LHCN-M2 (cell line): ENCODE data around the gene LRMDA. TPM values are rescaled to one million over a fixed set of nuclear protein-coding genes. Genes with fewer than 3 reads are reported as not detected.

Experiments used
- DNase-seq: peaks from one replicate; pipeline ENCODE4 v3.0.0-alpha.2; 2012; ENCODE audit warnings: low read depth
- total RNA-seq: library from RNA; depleted of rRNA; stranded (reverse); fragments of >200 nt; gene quantifications from 2 replicates; pipeline ENCODE4 v1.2.3, GENCODE V29; 2014

Gene LRMDA
- total RNA-seq, 1 experiment from 2014 or later: not detected

DNA sequence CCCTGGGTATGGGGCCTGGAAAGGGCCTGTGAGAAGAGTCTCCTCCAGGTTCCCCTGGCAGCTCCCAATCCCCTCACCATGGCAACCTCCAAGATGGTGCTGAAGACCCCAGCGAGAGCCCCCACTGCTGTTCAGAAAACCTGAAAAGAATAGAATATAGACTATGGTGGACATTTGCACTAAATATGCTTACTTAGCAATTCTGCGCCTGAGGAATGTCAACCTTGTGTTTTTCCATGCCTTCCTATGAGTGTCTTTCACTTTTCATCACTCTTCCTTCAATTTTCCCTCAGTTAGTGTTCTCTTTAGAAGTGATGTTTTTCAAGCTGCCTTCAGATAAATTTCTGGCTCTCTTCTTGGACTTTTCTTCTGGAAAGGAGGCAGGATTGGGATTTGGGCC lies 589.2 kb downstream of the LRMDA start:
- DNase-seq: no peak

DNA sequence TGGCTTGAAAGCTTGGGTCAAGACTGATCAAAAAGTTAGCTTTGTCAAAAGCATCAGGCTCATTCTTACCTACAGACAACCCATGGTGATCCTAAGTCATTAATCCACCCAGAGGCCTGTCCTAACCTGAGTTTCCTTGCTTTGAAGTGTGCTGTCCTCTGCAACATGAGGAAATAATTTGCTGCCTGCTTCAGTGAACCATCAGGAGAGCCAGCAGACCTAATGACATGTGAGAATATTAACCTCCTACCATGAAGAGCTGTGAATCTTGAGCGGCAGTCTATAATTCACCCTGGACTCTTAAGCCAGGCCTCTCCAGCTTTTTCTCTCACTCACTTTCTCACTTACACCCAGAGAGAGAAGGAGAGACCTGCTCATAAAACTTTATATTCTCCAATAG lies 590.0 kb downstream of the LRMDA start:
- DNase-seq: no peak

DNA sequence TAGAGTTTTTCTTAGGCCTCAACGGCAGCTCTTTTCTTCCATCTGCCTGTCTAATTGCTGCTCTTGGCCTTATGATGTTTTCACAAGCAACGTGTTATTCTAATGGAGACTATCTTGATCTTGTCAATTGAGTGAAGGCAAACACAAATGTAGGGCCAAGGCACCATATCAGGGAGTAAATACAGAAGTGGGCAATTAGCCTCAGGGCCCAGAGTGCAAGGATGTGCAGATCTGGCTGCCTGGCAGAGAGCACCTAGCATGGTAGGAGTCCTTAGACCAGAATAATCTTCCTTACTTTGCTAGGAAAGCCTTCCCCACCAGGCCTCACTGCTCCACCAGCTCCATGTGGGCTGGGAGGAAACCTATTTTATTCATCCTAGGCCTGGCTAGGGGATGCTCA lies 590.9 kb downstream of the LRMDA start:
- no peak for DNase-seq

- no peak for DNase-seq
These were observed 591.6 kb downstream of the LRMDA start for GRCh38 chr10:76023007-76023406.

DNA sequence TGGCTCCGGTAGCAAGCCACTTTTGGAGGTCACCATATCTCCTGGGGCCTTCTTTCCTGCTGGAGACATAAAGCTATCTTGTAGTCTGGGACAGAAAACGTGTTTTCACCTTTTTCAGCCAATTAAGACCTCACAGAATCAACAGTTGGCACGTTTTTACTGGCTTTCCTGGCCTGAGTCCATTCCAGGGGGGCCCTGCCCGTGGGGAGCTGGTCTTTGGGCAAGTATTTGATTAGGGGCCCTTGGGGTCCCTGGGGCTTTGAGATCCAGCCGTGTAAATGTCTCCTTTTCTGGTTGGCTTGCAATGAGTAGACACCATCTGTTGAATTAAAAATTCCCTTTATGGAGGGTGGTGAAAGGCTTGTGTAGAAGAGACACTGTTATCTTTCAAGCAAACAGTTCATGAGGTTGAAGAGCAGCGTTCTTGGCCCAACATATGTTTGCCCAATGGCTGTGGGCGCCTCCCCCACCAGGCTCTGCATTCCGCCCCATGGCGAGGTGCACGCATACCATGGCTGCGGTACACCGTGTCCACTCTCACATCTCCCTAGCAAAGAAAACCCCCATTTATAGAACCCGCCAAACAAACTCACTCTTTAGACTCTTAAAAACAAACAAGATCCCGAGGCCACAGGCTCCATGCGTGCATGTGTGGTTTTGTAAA lies 593.2 kb downstream of the LRMDA start:
- no peak for DNase-seq

GRCh38 chr10:76025124-76025477 lies 593.7 kb downstream of the LRMDA start:
- no peak for DNase-seq

DNA sequence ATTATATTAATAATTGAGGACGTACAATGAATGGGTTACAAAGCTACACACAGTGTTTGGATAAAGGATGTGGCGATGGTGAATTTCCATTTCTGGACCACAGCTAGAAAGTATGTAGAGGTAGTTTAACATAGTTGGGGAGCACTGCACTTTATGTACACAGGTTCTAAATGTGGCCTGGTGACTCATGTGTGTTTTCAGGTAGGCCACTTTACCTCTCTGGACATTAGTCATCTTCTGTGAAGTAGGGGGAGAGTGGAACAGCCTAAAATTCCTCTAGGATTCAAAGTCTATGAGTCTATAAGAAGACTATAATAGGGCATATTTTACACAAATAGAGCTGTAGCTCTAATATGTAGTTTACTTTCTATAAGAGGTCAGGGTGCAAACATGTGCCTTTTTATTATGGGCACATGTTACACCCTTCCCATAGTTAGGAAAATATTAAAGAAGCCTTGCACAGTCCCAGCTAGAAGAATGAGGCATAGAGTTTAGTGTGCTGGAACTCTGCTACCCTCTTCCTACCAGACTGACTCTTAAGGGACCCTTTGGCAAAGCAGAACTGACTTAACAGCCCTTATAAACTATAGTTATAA lies 594.9 kb downstream of the LRMDA start:
- no peak for DNase-seq

DNA sequence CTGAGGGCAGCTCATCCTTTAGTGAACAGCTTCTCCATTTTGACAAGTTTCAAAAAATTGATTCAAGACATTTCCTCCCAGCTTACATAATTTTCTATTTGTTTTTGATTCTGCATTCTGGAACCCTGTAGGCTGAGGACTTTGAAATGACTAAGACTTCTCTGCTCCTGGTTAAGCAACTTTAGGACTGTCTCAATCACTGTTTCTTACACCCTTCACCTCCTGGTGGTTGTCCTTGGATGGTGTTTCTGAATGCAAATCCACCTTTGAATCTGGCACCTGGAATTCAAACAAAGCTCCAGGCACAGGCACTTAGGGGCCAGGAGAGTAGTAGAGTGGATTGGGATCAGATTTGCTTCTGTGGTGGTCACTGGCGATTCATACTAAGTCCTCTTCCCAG lies 595.5 kb downstream of the LRMDA start:
- no peak for DNase-seq

GRCh38 chr10:76029782-76030181 lies 598.4 kb downstream of the LRMDA start:
- no peak for DNase-seq

- DNase-seq: no peak
These were observed 599.7 kb downstream of the LRMDA start for GRCh38 chr10:76031099-76031498.

DNA sequence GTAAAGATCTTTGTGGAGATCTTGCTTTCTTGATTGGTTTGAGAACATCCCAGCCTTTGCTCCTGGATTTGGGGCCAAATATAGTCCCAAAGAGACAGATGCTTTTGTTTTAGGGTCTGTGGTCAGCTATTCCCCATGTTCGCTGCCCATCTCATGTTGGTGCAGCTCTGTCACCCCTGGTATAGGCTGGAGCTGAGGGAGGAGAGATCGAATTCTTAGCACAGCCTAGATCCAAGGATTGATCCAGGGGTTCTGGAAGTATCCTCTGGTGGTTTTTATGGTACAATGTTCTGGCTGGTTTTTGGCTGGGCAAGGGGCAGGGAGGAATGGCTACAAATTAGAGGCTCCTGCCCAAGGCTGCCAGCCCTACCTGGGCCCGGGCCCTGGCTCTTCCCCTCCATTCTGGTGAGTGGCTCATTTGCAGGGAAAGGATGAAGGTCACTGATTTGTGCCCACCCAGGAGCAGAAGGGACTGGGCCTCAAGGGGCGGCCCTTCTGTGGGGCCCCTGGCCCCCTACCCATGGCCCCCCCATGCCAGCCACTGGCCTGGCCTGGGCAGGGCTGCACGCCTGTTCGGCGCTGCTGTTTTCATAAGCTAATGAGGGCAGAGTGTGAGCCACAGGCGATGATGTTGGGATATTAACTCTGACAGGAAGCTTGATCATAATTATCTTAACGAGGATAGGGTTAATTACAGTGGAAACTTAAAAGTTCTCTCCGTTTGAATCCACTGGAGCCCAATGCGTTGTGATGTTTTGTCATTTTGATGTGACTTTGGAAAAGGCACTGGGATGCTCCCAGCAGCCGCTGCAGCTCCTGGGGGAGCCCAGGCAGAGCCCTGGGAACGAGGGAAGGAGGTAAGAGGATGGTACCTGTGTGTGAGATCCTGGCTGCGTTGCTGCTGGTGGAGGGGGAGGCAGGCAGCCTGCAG lies 600.6 kb downstream of the LRMDA start:
- DNase-seq: no peak

DNA sequence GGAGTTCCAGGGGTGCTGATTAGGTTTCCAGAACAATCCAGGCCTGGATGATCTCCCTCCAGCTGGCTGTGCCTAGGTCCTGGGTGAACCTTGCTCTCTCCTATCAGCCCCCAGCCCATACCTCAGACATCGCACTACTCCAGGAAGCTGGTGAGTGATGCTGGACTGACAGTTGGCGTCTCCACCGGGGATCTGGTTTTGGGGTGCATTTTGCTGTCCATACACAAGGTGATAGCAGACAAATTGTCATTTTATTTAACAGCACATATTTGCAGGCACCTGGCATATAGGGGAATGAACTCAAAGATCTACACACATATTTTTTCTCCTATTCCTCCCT lies 601.2 kb downstream of the LRMDA start:
- no peak for DNase-seq

- DNase-seq: no peak
These were observed 602.2 kb downstream of the LRMDA start for GRCh38 chr10:76033457-76034196.

DNA sequence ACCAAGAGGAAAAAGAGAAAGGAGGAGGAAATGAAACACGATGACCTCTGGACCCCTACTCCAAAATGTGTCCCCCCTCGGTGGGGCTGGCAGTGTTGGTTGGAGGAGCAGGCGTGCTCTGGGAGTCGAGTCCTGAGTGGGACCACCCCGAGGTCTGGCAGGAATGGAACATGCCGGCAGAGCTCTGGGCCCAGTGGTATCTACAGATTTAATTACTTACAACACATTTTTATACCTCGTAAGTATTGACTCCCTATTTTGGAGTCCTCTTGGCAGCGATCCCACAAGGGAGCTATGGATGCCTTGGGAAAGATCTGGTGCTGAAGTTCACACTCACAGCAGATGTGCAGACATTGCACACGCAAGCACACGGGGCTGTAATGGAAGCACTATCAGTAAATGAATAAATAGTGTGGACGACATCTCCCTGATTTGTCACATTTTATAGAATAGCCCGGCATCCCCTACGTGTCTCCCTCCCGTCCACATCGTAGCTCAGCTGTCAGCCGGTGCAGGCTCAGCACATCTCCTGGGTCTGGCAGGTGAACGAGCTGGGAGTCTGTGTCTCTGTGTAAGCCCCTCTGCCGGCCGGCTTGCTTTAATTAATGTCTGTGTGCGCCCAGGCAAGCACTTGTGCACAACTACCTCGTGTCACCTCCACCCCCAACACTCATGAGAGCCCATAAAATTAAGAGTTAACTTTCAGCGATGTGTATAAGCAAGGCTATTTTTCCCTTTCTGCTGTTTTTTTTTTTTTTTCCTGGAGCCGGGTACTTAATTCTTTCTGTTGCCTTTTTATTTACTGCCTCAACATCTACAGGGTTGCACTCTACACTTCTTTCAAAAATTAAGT lies 603.2 kb downstream of the LRMDA start:
- DNase-seq: no peak

GRCh38 chr10:76035206-76036110 lies 604.0 kb downstream of the LRMDA start:
- no peak for DNase-seq

- peak; percentile 37 for DNase-seq
These were observed 604.9 kb downstream of the LRMDA start for GRCh38 chr10:76036111-76036940.

- DNase-seq: no peak
These were observed 605.5 kb downstream of the LRMDA start for GRCh38 chr10:76036962-76037361.

DNA sequence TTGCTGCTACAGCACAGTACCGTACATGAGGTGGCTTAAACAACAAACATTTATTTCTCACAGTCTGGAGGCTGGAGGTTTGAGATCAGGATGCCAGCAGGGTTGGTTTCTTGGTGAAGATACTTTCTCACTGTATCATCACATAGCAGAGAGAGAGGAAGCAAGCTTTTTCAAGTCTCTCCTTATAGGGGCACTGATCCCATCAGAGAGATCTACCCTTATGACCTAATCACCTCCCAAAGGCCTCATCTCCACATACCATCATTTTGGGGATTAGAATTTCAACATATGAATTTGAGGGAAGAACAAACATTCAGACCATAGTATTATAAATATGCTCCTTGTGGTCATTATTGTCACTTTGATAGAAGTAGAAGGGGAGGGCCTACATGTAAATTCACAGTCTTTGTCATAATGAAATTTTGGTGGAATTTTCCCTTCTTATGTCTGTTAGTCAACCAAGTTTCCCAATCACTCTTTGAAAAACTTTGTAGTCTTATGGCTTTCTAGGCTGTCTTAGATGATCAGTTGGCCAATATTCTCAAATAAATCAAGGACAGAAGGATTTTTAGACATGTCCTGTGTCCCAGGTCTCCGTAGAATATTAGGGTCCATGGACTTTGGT lies 606.2 kb downstream of the LRMDA start:
- DNase-seq: no peak

- no peak for DNase-seq
These were observed 607.3 kb downstream of the LRMDA start for GRCh38 chr10:76038696-76039095.
